Panc1 (cell line): ENCODE measurements around the gene MOB4. TPM values are rescaled to one million over a fixed set of nuclear protein-coding genes. Genes with fewer than 3 reads are reported as not detected.

ENCODE experiments used
- ATAC-seq: fragments of 200-7000 bp; cut with Tn5 transposase; 2 replicates; pipeline ENCODE4 v1.9.1; 2020; ENCODE audit warnings: mild to moderate bottlenecking, moderate library complexity
- BruUV-seq: library from RNA; stranded (reverse); fragments of 400-500 nt; replicated peaks from 2 replicates; lab custom pipeline; 2021; lab: Mats Ljungman, UMichigan
- CTCF ChIA-PET: fragments of 300-600 bp; sonication (Branson Sonifier 250); formaldehyde crosslinking; loops from one replicate; lab custom pipeline; 2022; ENCODE audit warnings: antibody characterized with exemption; lab: Charles Lee
- POLR2A ChIA-PET: fragments of 300-600 bp; sonication (Branson Sonifier 250); formaldehyde crosslinking; loops from one replicate; lab custom pipeline; 2022; ENCODE audit warnings: antibody characterized with exemption; lab: Charles Lee
- DNase-seq: peaks from one replicate; pipeline ENCODE4 v3.0.0-alpha.2; 2010; ENCODE audit warnings: low read depth, low spot score
- H3K27ac ChIP-seq: 2 replicates; pipeline ENCODE4 v1.5.1; 2011; ENCODE audit warnings: mild to moderate bottlenecking, low read length, inconsistent platforms
- H3K27me3 ChIP-seq: fragments of 200-500 bp; sonication (Bioruptor generic); 2 replicates; pipeline ENCODE4 v1.6.0; 2014; ENCODE audit warnings: low read length, inconsistent platforms; ENCODE audit not compliant: control insufficient read depth, insufficient read depth
- H3K36me3 ChIP-seq: fragments of 200-500 bp; sonication (Bioruptor generic); 2 replicates; pipeline ENCODE4 v1.5.1; 2014; ENCODE audit warnings: inconsistent platforms, mild to moderate bottlenecking, low read length, moderate library complexity; ENCODE audit not compliant: control insufficient read depth, insufficient read depth
- H3K4me1 ChIP-seq: 2 replicates; pipeline ENCODE4 v1.5.1; 2011; ENCODE audit warnings: inconsistent platforms, mild to moderate bottlenecking, low read length, moderate library complexity; ENCODE audit not compliant: control insufficient read depth, insufficient read depth
- H3K4me3 ChIP-seq, 2 experiments: 2 replicates each; pipeline ENCODE4 v1.5.1; 2011 to 2012; ENCODE audit warnings: low read depth in 2 of 2, low read length in 2 of 2, mild to moderate bottlenecking in 2 of 2, inconsistent platforms in 1 of 2, moderate library complexity in 1 of 2
- H3K9me3 ChIP-seq: fragments of 200-500 bp; sonication (Bioruptor generic); 2 replicates; pipeline ENCODE4 v1.5.1; 2014; ENCODE audit warnings: low read depth, mild to moderate bottlenecking, inconsistent platforms, low read length, moderate library complexity; ENCODE audit not compliant: control insufficient read depth, insufficient read depth
- CTCF ChIP-seq: fragments of 450-650 bp; IDR thresholded peaks from 2 replicates; pipeline ENCODE4 v1.5.1; 2017; ENCODE audit warnings: mild to moderate bottlenecking
- POLR2AphosphoS5 ChIP-seq: IDR thresholded peaks from 2 replicates; pipeline ENCODE4 v1.6.1; 2012; ENCODE audit warnings: mild to moderate bottlenecking, low read depth, low read length, moderate library complexity
- REST ChIP-seq, 2 experiments: IDR thresholded peaks; 2 replicates each; pipeline ENCODE4 v1.6.1; 2011 to 2012; ENCODE audit warnings: low read depth in 2 of 2, control low read depth in 1 of 2, low read length in 1 of 2, mild to moderate bottlenecking in 1 of 2, moderate library complexity in 1 of 2; ENCODE audit not compliant: insufficient read depth in 1 of 2
- SIN3A ChIP-seq: IDR thresholded peaks from 2 replicates; pipeline ENCODE4 v1.6.1; 2012; ENCODE audit warnings: low read depth, mild to moderate bottlenecking, low read length, moderate library complexity, borderline replicate concordance; ENCODE audit not compliant: insufficient read depth
- TCF7L2 ChIP-seq: IDR thresholded peaks from 2 replicates; pipeline ENCODE4 v1.6.1; 2011; ENCODE audit warnings: mild to moderate bottlenecking, low read depth, low read length, inconsistent platforms
- in situ Hi-C: cut with HindIII; loops from 2 replicates; pipeline ENCODE4 v1.10.0; 2016; ENCODE audit warnings: low sequenced_read_pairs, low pct_unique_long_range_greater_than_20kb
- intact Hi-C: fragments of 100-400 bp; cut with micrococcal nuclease; formaldehyde crosslinking; loops from one replicate; pipeline ENCODE4 v1.10.0; 2022; ENCODE audit not compliant: unreplicated experiment
- total RNA-seq: library from RNA; stranded (reverse); gene quantifications from one replicate; pipeline ENCODE4 v1.2.1, GENCODE V29; 2021; ENCODE audit not compliant: unreplicated experiment

Gene MOB4
- total RNA-seq, 1 experiment from 2014 or later, result 25.6 TPM

- Histone ChIP-seq H3K27me3 (no peaks in the 10 kb centered on the region), H3K4me3 (no peak overlapping the region), H3K27ac (no peak overlapping the region), H3K4me1 (no peaks in the 10 kb centered on the region), H3K36me3 (no peaks in the 10 kb centered on the region), H3K9me3 (no peaks in the 10 kb centered on the region)
- DNase-seq (no peak), ATAC-seq (no peak)
- CTCF ChIA-PET, result no interaction called here
- POLR2A ChIA-PET, result no interaction called here
- no TSS peak for BruUV-seq
- TF ChIP-seq CTCF (no peak), POLR2AphosphoS5 (no peak), TCF7L2 (no peak), REST (IDR thresholded peaks at IDR 0.05; ENCODE audit: insufficient read depth in 1 of 2, low read depth in 2 of 2, low read length in 1 of 2) (no peak), SIN3A (no peak)
- intact Hi-C loops (no loop called here), in situ Hi-C loops (no loop called here)
These were observed 44.3 kb downstream of the MOB4 start for GRCh38 chr2:197560146-197560665.

GRCh38 chr2:197571627-197572271 is 55.9 kb downstream of the MOB4 start:
- Histone ChIP-seq H3K36me3 (no peaks in the 10 kb centered on the region), H3K27ac (no peak overlapping the region), H3K4me3 (no peak overlapping the region), H3K9me3 (no peaks in the 10 kb centered on the region), H3K4me1 (no peaks in the 10 kb centered on the region), H3K27me3 (no peaks in the 10 kb centered on the region)
- BruUV-seq, result no TSS peak
- in situ Hi-C loops (no loop called here), intact Hi-C loops (no loop called here)
- ATAC-seq (0 out of 2 replicates have a peak, but pooled peaks have one; percentile 30), DNase-seq (no peak)
- ChIA-PET CTCF (no interaction called here), POLR2A (no interaction called here)
- TF ChIP-seq SIN3A, result no peak
- TF ChIP-seq REST (IDR thresholded peaks at IDR 0.05; ENCODE audit: insufficient read depth in 1 of 2, low read depth in 2 of 2, low read length in 1 of 2), result no peak
- no peak for TF ChIP-seq CTCF
- TF ChIP-seq POLR2AphosphoS5, result no peak
- no peak for TF ChIP-seq TCF7L2
